Smooth muscle cell (in vitro differentiated cells): Measurements from ENCODE around the gene ZFYVE16. TPM values are rescaled to one million over a fixed set of nuclear protein-coding genes. Genes with fewer than 3 reads are reported as not detected.
A peak's percentile ranks its signal among the peaks of the same experiment; 100 is the strongest.
"Not testable (repeated sequence)": the region's sequence is repeated elsewhere in the genome, so short reads cannot be mapped to it uniquely, and the experiment has no call there.

ENCODE experiments used
- DNase-seq: peaks from one replicate; lab custom pipeline; 2025; ENCODE audit not compliant: unreplicated experiment; lab: John Stamatoyannopoulos, UW
- H2AFZ ChIP-seq: fragments of 200-600 bp; sonication (generic); 2 replicates; pipeline ENCODE4 v1.6.0; 2016; ENCODE audit warnings: antibody characterized with exemption, low read depth, mild to moderate bottlenecking
- H3F3A ChIP-seq: fragments of 200-600 bp; sonication (generic); 2 replicates; pipeline ENCODE4 v1.6.0; 2017; ENCODE audit warnings: antibody characterized with exemption, low read depth
- H3K27ac ChIP-seq: fragments of 200-600 bp; sonication (generic); 2 replicates; pipeline ENCODE4 v1.5.1; 2016; ENCODE audit warnings: low read depth, mild to moderate bottlenecking
- H3K27me3 ChIP-seq: fragments of 200-600 bp; sonication (generic); 2 replicates; pipeline ENCODE4 v1.6.1; 2016; ENCODE audit warnings: low read depth, mild to moderate bottlenecking
- H3K36me3 ChIP-seq: fragments of 200-600 bp; sonication (generic); 2 replicates; pipeline ENCODE4 v1.5.1; 2016; ENCODE audit warnings: low read depth
- H3K4me1 ChIP-seq: fragments of 200-600 bp; sonication (generic); 2 replicates; pipeline ENCODE4 v1.5.1; 2016; ENCODE audit warnings: low read depth
- H3K4me2 ChIP-seq: fragments of 200-600 bp; sonication (generic); 2 replicates; pipeline ENCODE4 v1.6.0; 2016; ENCODE audit warnings: mild to moderate bottlenecking
- H3K4me3 ChIP-seq: fragments of 200-600 bp; sonication (generic); 2 replicates; pipeline ENCODE4 v1.5.1; 2016; ENCODE audit warnings: mild to moderate bottlenecking
- H3K79me2 ChIP-seq: fragments of 200-600 bp; sonication (generic); 2 replicates; pipeline ENCODE4 v1.6.0; 2016; ENCODE audit warnings: low read depth, mild to moderate bottlenecking
- H3K9ac ChIP-seq: fragments of 200-600 bp; sonication (generic); 2 replicates; pipeline ENCODE4 v1.6.0; 2016; ENCODE audit warnings: low read depth
- H3K9me3 ChIP-seq: fragments of 200-600 bp; sonication (generic); replicated peaks from 2 replicates; pipeline ENCODE4 v1.5.1; 2016; ENCODE audit warnings: low read depth
- H4K20me1 ChIP-seq: fragments of 200-600 bp; sonication (generic); 2 replicates; pipeline ENCODE4 v1.6.0; 2016; ENCODE audit warnings: low read depth
- WGBS: methylation state at CpG from one replicate; pipeline ENCODE4 v1.1.7; 2016; ENCODE audit warnings: low lambda C conversion rate; 5-methylcytosine and 5-hydroxymethylcytosine counted together
- polyA plus RNA-seq: library from polyadenylated mRNA; unstranded; fragments of >200 nt; fragmentation: Nextera tagmentation; extraction: Ambion mirVana; gene quantifications from 2 replicates; pipeline ENCODE4 v1.2.1, GENCODE V29; 2016
- total RNA-seq: library from RNA; depleted of rRNA; stranded (reverse); fragments of >200 nt; gene quantifications from 2 replicates; pipeline ENCODE4 v1.2.3, GENCODE V29; 2014
- TF ChIP-seq, protein P1 (sequence below): fragments of 200-600 bp; sonication (generic); IDR thresholded peaks from 2 replicates; pipeline ENCODE4 v1.5.1; 2017; ENCODE audit warnings: borderline replicate concordance, mild to moderate bottlenecking, antibody characterized with exemption; ENCODE audit not compliant: insufficient read depth, poor library complexity, severe bottlenecking

The ZFYVE16 gene
- total and polyA plus RNA-seq, 2 experiments from 2014 or later: 16.5 to 40.9 TPM

DNA sequence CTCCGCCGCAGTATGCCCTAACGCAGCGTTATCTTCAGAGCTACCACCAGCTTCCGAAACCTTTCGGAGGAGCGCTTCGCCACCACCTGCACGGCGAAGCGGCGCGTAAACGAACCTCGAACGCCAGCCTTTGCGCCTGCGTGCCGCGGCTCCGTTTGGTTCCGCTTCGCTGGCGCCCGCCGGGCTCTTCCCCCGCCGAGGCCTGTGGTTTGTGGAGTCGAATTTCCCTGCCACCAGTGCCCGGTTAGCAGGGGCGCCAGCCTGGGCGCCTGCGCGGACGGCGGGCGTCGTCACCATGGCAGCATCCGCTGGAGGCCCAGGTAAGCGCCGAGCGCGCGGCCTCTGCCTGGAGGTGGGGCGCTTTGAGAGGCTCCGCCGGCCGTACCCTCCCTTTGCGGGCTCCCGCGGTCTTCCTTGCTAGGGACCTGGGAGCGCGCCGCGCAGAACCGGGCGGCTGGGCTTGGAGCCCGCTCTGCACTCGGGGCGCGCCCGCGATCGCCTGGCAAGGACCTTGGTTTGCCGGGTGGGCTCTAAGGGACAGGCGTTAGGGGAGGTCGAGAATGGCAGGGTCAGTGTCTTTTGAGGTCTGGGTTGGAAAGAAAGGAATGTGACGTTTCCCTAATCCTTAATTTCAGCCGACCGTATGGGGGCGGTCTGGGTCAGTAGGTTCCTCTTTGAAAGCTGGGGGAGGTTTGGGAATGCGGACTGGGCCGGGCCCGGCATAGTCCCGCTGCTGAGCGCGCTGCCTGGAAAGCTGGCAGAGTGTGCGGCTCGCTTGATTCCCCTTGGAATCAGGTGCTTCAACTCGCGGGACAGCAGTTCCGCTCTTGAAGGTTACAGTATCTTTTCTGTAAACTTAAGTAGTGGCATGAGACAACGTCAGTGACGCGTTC, 80.2 kb downstream of the ZFYVE16 start, which contains the start of gene FAM151B:
FAM151B (plus strand) TSS at position 272 of the 893 bp plus-strand sequence; CDS start at position 296, 24 bp downstream.
- Histone ChIP-seq H4K20me1 (no peaks in the 10 kb centered on the region), H3K27ac (peak within 1 kb of the TSS; percentile 51), H3K27me3 (no peaks in the 10 kb centered on the region), H2AFZ (peak within 1 kb of the TSS; percentile 95), H3K9ac (peak within 1 kb of the TSS; percentile 57), H3K4me1 (peaks cover 10% of the 10 kb centered on the region), H3F3A (peaks cover 6% of the 10 kb centered on the region), H3K79me2 (no peaks in the 10 kb centered on the region), H3K36me3 (peaks cover 9% of the 10 kb centered on the region), H3K9me3 (no peaks in the 10 kb centered on the region), H3K4me3 (peak within 1 kb of the TSS; percentile 86), H3K4me2 (peak within 1 kb of the TSS; percentile 93)
- peak; percentile 50 for DNase-seq
- TF ChIP-seq, protein P1, sequence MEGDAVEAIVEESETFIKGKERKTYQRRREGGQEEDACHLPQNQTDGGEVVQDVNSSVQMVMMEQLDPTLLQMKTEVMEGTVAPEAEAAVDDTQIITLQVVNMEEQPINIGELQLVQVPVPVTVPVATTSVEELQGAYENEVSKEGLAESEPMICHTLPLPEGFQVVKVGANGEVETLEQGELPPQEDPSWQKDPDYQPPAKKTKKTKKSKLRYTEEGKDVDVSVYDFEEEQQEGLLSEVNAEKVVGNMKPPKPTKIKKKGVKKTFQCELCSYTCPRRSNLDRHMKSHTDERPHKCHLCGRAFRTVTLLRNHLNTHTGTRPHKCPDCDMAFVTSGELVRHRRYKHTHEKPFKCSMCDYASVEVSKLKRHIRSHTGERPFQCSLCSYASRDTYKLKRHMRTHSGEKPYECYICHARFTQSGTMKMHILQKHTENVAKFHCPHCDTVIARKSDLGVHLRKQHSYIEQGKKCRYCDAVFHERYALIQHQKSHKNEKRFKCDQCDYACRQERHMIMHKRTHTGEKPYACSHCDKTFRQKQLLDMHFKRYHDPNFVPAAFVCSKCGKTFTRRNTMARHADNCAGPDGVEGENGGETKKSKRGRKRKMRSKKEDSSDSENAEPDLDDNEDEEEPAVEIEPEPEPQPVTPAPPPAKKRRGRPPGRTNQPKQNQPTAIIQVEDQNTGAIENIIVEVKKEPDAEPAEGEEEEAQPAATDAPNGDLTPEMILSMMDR: no peak
- 1% methylated on average over 85 of the region's 85 CpGs for WGBS

DNA sequence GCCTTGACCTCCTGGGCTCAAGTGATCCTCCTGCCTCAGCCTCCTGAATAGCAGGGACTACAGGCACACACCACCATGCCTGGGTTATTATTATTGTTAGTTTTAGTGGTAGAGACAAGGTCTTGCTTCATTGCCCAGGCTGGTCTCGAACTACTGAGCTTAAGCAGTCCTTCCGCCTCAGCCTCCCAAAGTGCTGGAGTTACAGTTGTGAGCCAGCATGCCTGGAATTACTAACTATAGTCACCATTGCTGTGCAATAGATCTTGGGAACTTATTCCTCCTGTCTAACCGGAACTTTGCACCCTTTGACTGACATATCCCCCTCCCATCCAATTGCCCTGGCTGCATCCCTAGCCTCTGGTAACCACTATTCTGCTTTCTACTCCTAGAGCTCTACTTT, 83.4 kb downstream of the ZFYVE16 start:
- H3K4me3 ChIP-seq: no peak overlapping the region
- no peak overlapping the region for H3K27ac ChIP-seq
- WGBS: 95% methylated on average over 3 of the region's 3 CpGs
- H2AFZ ChIP-seq: no peak overlapping the region
- H3K4me2 ChIP-seq: no peak overlapping the region
- H3K9me3 ChIP-seq: no peaks in the 10 kb centered on the region
- peaks cover 6% of the 10 kb centered on the region for H3F3A ChIP-seq
- peaks cover 10% of the 10 kb centered on the region for H3K4me1 ChIP-seq
- H3K9ac ChIP-seq: no peak overlapping the region
- H4K20me1 ChIP-seq: no peaks in the 10 kb centered on the region
- H3K79me2 ChIP-seq: no peaks in the 10 kb centered on the region
- H3K36me3 ChIP-seq: no peaks in the 10 kb centered on the region
- no peaks in the 10 kb centered on the region for H3K27me3 ChIP-seq
- DNase-seq: no peak
- TF ChIP-seq, protein P1: no peak

DNA sequence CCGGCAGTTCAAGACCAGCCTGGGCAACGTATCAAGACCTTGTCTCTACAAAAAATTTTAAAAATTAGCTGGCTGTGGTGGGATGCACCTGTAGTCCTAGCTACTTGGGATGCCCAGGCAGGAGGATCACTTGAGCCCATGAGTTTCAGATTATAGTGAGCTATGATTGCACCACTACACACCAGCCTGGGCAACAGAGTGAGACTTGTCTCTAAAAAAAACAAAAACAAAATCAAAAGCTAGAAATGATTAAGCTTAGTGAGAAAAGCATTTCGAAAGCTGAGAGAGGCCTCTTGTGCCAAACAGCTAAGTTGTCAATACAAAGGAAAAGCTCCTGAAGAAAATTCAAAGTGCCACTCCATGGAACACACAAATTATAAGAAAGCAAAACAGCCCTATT, 84.9 kb downstream of the ZFYVE16 start:
- no peak overlapping the region for H2AFZ ChIP-seq
- no peaks in the 10 kb centered on the region for H3K79me2 ChIP-seq
- peaks cover 4% of the 10 kb centered on the region for H3K4me1 ChIP-seq
- no peak overlapping the region for H3K4me3 ChIP-seq
- no peak for DNase-seq
- H3K9ac ChIP-seq: no peak overlapping the region
- H3K4me2 ChIP-seq: no peak overlapping the region
- no peaks in the 10 kb centered on the region for H3K36me3 ChIP-seq
- TF ChIP-seq, protein P1: no peak
- peak overlapping the region; percentile 10 for H3K27ac ChIP-seq
- no peaks in the 10 kb centered on the region for H3K27me3 ChIP-seq
- peaks cover 6% of the 10 kb centered on the region for H3F3A ChIP-seq
- H4K20me1 ChIP-seq: no peaks in the 10 kb centered on the region
- 93% methylated on average over 3 of the region's 3 CpGs for WGBS
- H3K9me3 ChIP-seq: no peaks in the 10 kb centered on the region

DNA sequence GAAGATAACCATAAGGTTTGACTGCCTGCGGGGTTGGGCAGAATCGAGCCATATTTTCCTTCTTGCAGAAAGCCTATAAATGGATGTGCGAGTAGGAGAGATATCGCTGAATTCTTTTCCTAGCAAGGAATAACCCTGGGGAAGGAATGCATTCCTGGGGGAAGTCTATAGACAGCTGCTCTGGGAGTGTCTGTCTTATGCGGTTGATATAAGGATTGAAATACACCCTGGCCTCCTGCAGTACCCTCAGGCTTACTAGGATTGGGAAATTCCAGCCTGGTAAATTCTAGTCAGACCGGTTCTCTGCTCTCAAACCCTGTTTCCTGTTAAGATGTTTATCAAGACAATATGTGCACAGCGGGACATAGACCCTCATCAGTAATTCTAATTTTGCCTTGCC, 85.6 kb downstream of the ZFYVE16 start:
- not testable (repeated sequence) for H3K4me2 ChIP-seq, H3K79me2 ChIP-seq, H3K36me3 ChIP-seq, DNase-seq, H3K9me3 ChIP-seq, H3K9ac ChIP-seq, H3F3A ChIP-seq, H3K4me1 ChIP-seq, H3K27me3 ChIP-seq, H2AFZ ChIP-seq, H4K20me1 ChIP-seq, H3K4me3 ChIP-seq
- H3K27ac ChIP-seq: peak overlapping the region; percentile 10
- 68% methylated on average over 7 of the region's 7 CpGs for WGBS
